GM19467 (cell line): ENCODE measurements around the gene P2RY6.
"Not testable (repeated sequence)": the region's sequence is repeated elsewhere in the genome, so short reads cannot be mapped to it uniquely, and the experiment has no call there.

Experiments
- ATAC-seq: cut with Tn5 transposase; IDR thresholded peaks from one replicate; pipeline ENCODE4 v1.9.1; 2021; ENCODE audit warnings: mild to moderate bottlenecking, moderate library complexity; ENCODE audit not compliant: unreplicated experiment

The P2RY6 gene

GRCh38 chr11:73271936-73272679, at the start of gene P2RY6:
P2RY6 (plus strand) TSS chr11:73272338; CDS start chr11:73296519, 24,181 bp downstream.
- ATAC-seq, result no peak

- no peak for ATAC-seq
Measured at GRCh38 chr11:73223998-73224730, 48.0 kb upstream of the P2RY6 start.

GRCh38 chr11:73225001-73225686, 47.0 kb upstream of the P2RY6 start:
- no peak for ATAC-seq

GRCh38 chr11:73225851-73226250, 46.3 kb upstream of the P2RY6 start:
- no peak for ATAC-seq

GRCh38 chr11:73226297-73227006, 45.7 kb upstream of the P2RY6 start:
- ATAC-seq, result no peak

- no peak for ATAC-seq
Measured at GRCh38 chr11:73227571-73228211, 44.4 kb upstream of the P2RY6 start.

- no peak for ATAC-seq
Measured at GRCh38 chr11:73228268-73229134, 43.6 kb upstream of the P2RY6 start.

GRCh38 chr11:73229321-73229895, 42.7 kb upstream of the P2RY6 start:
- ATAC-seq, result no peak

GRCh38 chr11:73229896-73230875, 42.0 kb upstream of the P2RY6 start:
- ATAC-seq, result no peak

- no peak for ATAC-seq
Measured at GRCh38 chr11:73230931-73231330, 41.2 kb upstream of the P2RY6 start.

- ATAC-seq, result not testable (repeated sequence)
Measured at GRCh38 chr11:73232487-73232886, 39.7 kb upstream of the P2RY6 start.

GRCh38 chr11:73233211-73233610, 38.9 kb upstream of the P2RY6 start:
- no peak for ATAC-seq

GRCh38 chr11:73233692-73234470, 38.3 kb upstream of the P2RY6 start:
- no peak for ATAC-seq

- ATAC-seq, result no peak
Measured at GRCh38 chr11:73234471-73235181, 37.5 kb upstream of the P2RY6 start.

- ATAC-seq, result no peak
Measured at GRCh38 chr11:73235236-73235786, 36.8 kb upstream of the P2RY6 start.

GRCh38 chr11:73236205-73236765, 35.9 kb upstream of the P2RY6 start:
- no peak for ATAC-seq
